Stimulated activated CD8-positive, alpha-beta memory T cell treated with anti-CD3 and anti-CD28 coated beads, Interleukin-4, amount 100 ng/mL, for 48 hours (primary cell): Measurements from ENCODE around the gene LCN6.
"Not testable (repeated sequence)": the region's sequence is repeated elsewhere in the genome, so short reads cannot be mapped to it uniquely, and the experiment has no call there.

Experiments used
- DNase-seq: peaks from one replicate; pipeline ENCODE4 v3.0.0-alpha.2; 2020

LCN6 gene

GRCh38 chr9:136748201-136748600, at the start of gene LCN6:
LCN6 (minus strand) TSS chr9:136748525; CDS start chr9:136748483, 42 bp downstream.
- no peak for DNase-seq

GRCh38 chr9:136796775-136797347, 48.5 kb upstream of the LCN6 start:
- not testable (repeated sequence) for DNase-seq

- no peak for DNase-seq
These were observed 48.0 kb upstream of the LCN6 start, which contains the start of gene CCDC183 for GRCh38 chr9:136796238-136796774. CCDC183 (plus strand) TSS chr9:136796338; CDS start chr9:136796398, 60 bp downstream.

- no peak for DNase-seq
These were observed 46.6 kb upstream of the LCN6 start for GRCh38 chr9:136795000-136795348.

- DNase-seq: no peak
These were observed 46.1 kb upstream of the LCN6 start for GRCh38 chr9:136794281-136794999.

GRCh38 chr9:136793086-136793946, 45.0 kb upstream of the LCN6 start:
- DNase-seq: no peak

- no peak for DNase-seq
These were observed 44.2 kb upstream of the LCN6 start for GRCh38 chr9:136792321-136793085.

- peak; percentile 80 for DNase-seq
These were observed 43.4 kb upstream of the LCN6 start for GRCh38 chr9:136791516-136792276.

- peak; percentile 100 for DNase-seq
These were observed 42.6 kb upstream of the LCN6 start, which contains the start of gene TMEM141 for GRCh38 chr9:136790640-136791515. TMEM141 (plus strand) TSS chr9:136791344; CDS start chr9:136791371, 27 bp downstream.

GRCh38 chr9:136789523-136789937, 41.2 kb upstream of the LCN6 start:
- no peak for DNase-seq

- DNase-seq: not testable (repeated sequence)
These were observed 40.6 kb upstream of the LCN6 start for GRCh38 chr9:136788644-136789522.

GRCh38 chr9:136787690-136788400, 39.5 kb upstream of the LCN6 start:
- peak; percentile 81 for DNase-seq

- DNase-seq: not testable (repeated sequence)
These were observed 38.7 kb upstream of the LCN6 start for GRCh38 chr9:136786983-136787382.

- DNase-seq: no peak
These were observed 38.1 kb upstream of the LCN6 start for GRCh38 chr9:136786451-136786850.

GRCh38 chr9:136785565-136786355, 37.4 kb upstream of the LCN6 start:
- DNase-seq: not testable (repeated sequence)

- DNase-seq: no peak
These were observed 36.7 kb upstream of the LCN6 start for GRCh38 chr9:136784997-136785361.

- DNase-seq: no peak
These were observed 36.1 kb upstream of the LCN6 start for GRCh38 chr9:136784249-136784996.
